Stimulated activated CD4-positive, alpha-beta T cell treated with anti-CD3 and anti-CD28 coated beads, Interleukin-1b, Interleukin-23, amount 100 ng/mL, for 48 hours (primary cell): ENCODE measurements around the gene MYCL.
"Not testable (repeated sequence)": the region's sequence is repeated elsewhere in the genome, so short reads cannot be mapped to it uniquely, and the experiment has no call there.

Source experiments
- DNase-seq: peaks from one replicate; pipeline ENCODE4 v3.0.0-alpha.2; 2020

MYCL gene

GRCh38 chr1:39886757-39887231, 14.9 kb downstream of the MYCL start:
- DNase-seq = no peak

- DNase-seq = no peak
Observed at GRCh38 chr1:39885516-39885915, 16.2 kb downstream of the MYCL start.

DNA sequence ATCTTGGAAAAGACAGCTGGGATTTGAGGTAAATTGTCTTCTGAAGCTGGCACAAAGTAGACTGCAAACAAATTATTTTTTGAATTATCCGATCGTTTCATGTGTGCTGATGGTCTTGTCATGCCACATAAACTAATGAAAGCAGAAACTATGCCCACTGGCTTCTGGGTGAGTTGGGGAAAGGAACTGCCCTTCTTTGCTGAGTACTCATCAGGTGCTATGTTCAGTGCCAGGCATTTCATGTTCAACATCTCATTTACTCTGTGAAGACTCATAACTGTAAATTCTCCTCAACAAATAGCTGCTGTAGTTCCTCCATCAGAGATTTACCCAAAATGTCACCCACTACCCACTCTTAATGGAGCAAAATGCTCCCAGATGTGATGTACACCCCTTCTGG, 19.6 kb downstream of the MYCL start:
- DNase-seq = no peak

DNA sequence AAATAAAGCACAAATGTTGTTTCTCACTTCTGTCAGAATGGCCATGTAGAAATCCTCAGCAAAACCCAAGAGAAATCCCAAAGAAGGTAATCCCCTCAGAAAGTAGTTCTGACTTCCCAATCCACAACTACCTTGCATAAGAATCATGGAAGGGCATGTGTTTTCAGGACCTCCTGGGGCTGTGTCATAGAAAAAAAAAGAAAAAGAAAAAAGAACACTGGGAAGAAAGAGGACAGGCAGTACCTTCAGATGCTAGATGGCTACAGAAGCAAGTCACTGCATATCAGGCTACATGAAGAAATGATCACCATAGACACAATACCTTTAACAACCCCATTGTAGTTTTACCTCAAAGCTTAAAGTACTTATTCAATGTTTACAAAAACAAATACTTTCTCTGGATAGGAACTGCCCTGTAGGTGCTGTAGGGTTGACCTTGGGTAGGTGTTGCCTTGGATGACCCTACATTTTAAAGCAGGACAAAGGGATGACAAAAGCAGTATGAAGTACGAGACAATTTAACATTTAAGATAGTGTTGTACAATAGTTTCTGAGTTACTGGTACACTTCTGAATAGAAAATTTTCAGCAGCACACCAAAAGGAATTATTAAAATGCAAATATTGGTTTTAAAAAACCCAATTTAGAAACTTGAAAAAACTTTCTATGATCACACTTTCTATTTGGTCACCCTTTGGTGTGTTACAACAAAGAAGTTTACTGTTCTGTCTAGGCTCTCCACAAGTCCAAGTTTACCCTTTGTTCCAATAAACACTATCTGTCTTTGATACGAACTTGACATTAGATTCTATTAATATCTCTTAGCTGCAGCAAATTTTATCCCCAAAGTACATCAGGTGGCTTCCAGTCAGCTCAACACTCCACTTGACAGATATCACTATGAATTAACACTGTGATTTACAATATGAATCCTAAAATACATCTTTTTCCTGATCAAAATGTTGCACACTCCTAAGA, 23.4 kb downstream of the MYCL start:
- DNase-seq = no peak

GRCh38 chr1:39877231-39877778, 24.4 kb downstream of the MYCL start:
- DNase-seq = no peak

GRCh38 chr1:39876144-39876543, 25.6 kb downstream of the MYCL start:
- no peak for DNase-seq

GRCh38 chr1:39872698-39873097, 29.0 kb downstream of the MYCL start:
- DNase-seq = no peak

DNA sequence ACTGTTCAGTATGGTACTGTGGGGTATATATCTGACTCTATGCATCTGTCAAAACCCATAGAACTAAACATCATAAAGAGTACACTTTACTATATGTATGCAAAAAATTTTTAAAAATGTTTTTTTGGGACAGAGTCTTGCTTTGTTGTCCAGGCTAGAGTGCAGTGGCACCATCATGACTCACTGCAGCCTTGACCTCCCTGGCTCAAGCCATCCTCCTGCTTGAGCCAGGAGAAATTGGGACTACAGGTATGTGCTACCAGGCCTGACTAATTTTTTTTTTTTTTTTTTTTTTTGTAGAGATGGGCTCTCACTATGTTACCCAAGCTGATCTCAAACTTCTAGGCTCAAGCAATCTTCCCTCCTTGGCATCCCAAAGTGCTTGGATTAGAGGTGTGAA, 29.9 kb downstream of the MYCL start:
- no peak for DNase-seq

DNA sequence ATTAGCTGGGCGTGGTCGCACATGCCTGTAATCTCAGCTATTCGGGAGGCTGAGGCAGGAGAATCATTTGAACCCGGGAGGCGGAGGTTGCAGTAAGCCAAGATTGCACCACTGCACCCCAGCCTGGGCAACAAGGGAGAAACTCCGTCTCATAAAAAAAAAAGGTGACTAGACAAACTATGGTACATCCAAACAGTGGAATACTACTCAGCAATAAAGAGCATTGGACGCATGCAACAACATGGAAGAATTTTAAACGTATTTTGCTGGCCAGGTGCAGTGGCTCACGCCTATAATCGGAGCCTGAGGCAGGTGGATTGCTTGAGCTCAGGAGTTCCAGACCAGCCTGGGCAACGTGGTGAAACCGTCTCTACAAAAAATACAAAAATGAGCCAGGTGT, 30.7 kb downstream of the MYCL start:
- not testable (repeated sequence) for DNase-seq

DNA sequence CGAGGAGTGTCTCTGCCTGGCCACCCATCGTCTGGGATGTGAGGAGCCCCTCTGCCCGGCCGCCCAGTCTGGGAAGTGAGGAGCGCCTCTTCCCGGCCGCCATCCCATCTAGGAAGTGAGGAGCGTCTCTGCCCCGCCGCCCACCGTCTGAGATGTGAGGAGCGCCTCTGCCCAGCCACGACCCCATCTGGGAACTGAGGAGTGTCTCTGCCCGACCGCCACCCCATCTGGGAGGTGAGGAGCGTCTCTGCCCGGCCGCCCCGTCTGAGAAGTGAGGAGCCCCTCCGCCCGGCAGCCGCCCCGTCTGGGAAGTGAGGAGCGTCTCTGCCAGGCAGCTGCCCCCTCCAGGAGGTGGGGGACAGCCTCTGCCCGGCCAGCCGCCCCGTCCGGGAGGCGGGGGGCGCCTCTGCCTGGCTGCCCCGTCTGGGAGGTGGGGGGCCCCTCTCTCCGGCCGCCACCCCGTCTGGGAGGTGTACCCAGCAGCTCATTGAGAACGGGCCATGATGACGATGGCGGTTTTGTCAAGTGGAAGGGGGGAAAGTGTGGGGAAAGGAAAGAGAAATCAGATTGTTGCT, 32.1 kb downstream of the MYCL start:
- not testable (repeated sequence) for DNase-seq

- DNase-seq = no peak
Observed at GRCh38 chr1:39866767-39867166, 35.0 kb downstream of the MYCL start.

DNA sequence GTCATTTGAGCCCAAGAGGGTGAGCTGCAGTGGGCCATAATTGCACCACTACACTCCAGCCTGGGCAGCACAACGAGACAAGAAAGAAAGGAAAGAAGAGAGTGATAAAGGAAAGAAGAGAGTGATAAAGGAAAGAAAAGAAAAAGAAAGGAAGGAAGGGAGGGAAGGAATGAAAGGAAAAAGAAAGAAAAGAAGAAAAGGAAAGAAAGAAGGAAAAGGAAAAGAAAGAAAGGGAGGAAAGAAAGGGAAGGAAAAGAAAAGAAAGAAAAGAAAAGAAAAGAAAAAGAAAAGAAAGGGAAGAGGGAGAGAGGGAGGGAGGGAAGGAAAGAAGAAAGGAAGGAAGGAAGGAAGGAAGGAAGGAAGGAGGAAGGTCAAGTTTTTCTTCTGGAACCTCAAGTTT, 36.0 kb downstream of the MYCL start:
- no peak for DNase-seq

DNA sequence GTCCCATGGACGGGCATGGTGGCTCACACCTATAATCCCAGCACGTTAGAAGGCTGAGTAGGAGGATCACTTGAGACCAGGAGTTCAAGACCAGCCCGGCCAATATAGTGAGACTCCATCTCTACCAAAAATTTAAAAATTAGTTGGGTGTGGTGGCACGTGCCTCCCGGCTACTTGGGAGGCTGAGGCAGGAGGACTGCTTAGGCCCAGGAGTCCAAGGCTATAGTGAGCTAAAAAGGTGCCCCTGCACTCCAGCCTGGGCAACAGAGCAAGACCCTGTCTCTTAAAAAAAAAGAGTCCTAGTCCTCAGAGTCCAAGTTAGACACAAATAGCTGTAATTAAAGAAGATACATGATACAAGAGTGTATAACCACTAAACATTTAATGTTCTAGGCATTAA, 38.5 kb downstream of the MYCL start:
- DNase-seq = no peak

GRCh38 chr1:39861003-39861402, 40.7 kb downstream of the MYCL start:
- no peak for DNase-seq

DNA sequence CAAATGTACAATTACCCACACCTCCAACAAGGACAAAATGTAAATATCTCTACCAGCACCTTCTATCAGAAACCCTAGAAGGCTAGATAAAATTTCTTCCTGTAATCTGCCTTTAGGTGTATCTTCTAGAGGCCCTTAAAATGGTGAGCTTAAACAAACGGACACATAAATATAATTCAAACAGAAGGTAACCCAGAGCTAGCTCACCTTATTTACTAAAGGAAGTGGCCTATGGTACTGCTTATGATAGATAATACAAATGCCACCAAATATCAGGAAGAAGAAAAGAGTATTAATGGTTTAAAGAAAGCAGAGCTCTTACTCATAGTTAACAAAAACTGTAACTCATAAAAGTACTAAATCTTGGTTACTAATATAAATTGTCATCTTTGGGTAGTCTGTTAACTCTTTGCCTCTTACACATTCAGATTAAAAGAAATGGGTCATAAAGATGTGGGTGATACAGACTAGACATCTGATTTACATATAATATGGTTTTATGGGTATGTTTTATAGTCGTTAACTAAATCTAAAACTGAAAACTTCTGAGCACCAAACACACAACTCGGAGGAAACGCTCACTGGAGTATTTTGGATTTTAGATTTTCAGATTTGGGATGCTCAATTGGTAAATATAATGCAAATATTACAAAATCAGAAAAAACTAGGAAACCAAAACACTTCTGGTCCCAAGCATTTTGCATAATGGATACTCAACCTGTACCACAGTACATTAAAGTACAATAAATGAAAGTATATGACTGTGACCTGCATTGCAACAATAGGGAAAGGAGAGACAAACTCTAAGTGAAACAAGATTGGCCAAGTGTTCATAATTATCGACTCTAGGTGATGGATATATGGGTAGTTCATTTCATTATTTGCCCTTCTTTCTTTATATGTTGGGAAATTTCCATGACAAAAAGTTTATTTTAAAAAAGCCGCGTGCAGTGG, 41.6 kb downstream of the MYCL start:
- DNase-seq = no peak

DNA sequence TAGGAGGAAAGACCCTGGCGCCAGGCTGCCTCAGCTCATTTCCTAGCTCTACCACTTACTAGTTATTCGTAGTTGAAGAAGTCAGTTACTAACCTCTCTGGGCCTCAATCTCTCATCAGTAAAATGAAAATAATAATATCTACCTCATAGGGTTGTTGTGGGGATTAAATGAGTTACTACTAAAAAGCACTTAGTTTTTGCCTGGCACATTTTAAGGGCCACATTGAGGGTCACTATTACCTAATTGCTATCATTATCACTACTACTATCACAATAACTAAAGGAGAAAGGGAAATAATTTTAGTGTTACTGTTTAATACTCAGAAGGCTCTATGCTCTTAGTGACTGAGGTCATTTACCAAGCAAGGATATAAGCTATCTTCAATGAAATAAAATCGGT, 43.4 kb downstream of the MYCL start:
- DNase-seq = no peak

DNA sequence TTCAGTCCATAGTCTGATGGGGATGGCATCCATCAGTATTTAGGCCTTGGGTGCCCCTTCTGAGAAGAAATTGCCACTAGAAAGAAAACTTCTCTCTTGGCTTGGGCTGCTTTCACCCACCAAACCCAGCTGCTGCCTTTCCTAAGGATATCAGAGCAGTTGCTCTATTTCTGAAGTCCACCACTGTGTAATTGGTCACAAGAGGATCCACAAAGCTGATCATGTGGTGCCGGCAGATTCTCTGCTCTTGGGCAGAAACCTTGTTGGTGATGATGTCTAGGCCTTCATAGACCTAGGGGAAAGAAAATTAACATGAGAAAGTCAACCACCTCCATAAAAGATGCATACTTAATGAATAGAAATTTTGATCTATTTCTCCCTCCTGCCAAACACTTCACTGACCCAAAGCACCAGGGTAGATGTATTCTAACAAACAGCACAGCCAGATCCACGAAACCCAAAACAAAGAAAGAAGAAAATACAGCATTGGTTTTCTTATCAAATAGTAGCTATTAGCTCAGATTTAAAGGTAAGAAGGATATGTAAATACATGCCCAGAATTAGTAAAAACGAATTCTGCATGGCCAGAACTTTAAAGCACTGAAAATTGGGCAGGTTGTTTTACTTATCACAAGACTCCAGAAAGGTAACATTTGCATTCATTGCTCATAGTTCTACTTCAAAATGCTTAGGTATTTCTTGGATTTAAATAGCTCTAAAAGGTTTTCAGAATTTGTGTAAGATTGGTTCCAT, 44.4 kb downstream of the MYCL start:
- DNase-seq = no peak

GRCh38 chr1:39854738-39855137, 47.0 kb downstream of the MYCL start:
- DNase-seq = peak; percentile 23

- DNase-seq = no peak
Observed at GRCh38 chr1:39854314-39854713, 47.4 kb downstream of the MYCL start.

GRCh38 chr1:39852876-39853275, 48.8 kb downstream of the MYCL start:
- no peak for DNase-seq

- no peak for DNase-seq
Observed at GRCh38 chr1:39852214-39852791, 49.4 kb downstream of the MYCL start.
